GM13976 (cell line): ENCODE data around the gene PRKG1.

Source experiments
- DNase-seq: peaks from one replicate; pipeline ENCODE4 v3.0.0; 2012; ENCODE audit warnings: low spot score
- CTCF ChIP-seq: IDR thresholded peaks from 2 replicates; pipeline ENCODE4 v1.5.1; 2012; ENCODE audit warnings: borderline replicate concordance, mild to moderate bottlenecking; ENCODE audit not compliant: insufficient read depth; ENCODE audit errors: extremely low read depth, missing control alignments, control extremely low read depth
- in situ Hi-C: fragments of 300-500 bp; cut with MboI; formaldehyde crosslinking; loops from one replicate; pipeline ENCODE4 v1.12.0; 2022; ENCODE audit warnings: low sequenced_read_pairs, mixed read lengths, inconsistent platforms; ENCODE audit not compliant: unreplicated experiment

The PRKG1 gene

GRCh38 chr10:51344371-51344770, 270.1 kb downstream of the PRKG1 start:
- in situ Hi-C loops, result no loop called here
- DNase-seq, result no peak
- TF ChIP-seq CTCF, result no peak

GRCh38 chr10:51348622-51349021, 274.3 kb downstream of the PRKG1 start:
- DNase-seq, result no peak
- in situ Hi-C loops, result no loop called here
- no peak for TF ChIP-seq CTCF

- no peak for DNase-seq
- in situ Hi-C loops, result no loop called here
- no peak for TF ChIP-seq CTCF
Observed at GRCh38 chr10:51357170-51357569, 282.9 kb downstream of the PRKG1 start.

GRCh38 chr10:51358227-51358626, 283.9 kb downstream of the PRKG1 start:
- in situ Hi-C loops, result no loop called here
- DNase-seq, result no peak
- TF ChIP-seq CTCF, result no peak

- in situ Hi-C loops, result no loop called here
- no peak for TF ChIP-seq CTCF
- DNase-seq, result no peak
Observed at GRCh38 chr10:51363415-51363814, 289.1 kb downstream of the PRKG1 start.

- DNase-seq, result no peak
- in situ Hi-C loops, result no loop called here
- no peak for TF ChIP-seq CTCF
Observed at GRCh38 chr10:51364674-51365073, 290.4 kb downstream of the PRKG1 start.

- in situ Hi-C loops, result no loop called here
- TF ChIP-seq CTCF, result no peak
- no peak for DNase-seq
Observed at GRCh38 chr10:51366044-51366443, 291.8 kb downstream of the PRKG1 start.
